Kidney (tissue), 14 donors: ENCODE measurements around the gene ALOX12B. TPM values are rescaled to one million over a fixed set of nuclear protein-coding genes. Genes with fewer than 3 reads are reported as not detected.

Source experiments
- DNase-seq, 5 donors: peaks; one replicate each; pipeline ENCODE4 v3.0.0-alpha.2; 2013 to 2020
- FAIRE-seq: peaks from 2 replicates; lab custom pipeline; 2012; peaks lifted over from hg19 to GRCh38; lab: Jason Lieb, UNC
- H3K27ac ChIP-seq, 2 donors: one replicate each; pipeline ENCODE4 v1.7.0; 2013; ENCODE audit warnings: low read depth in 2 of 2, low read length in 2 of 2, inconsistent platforms in 1 of 2
- H3K27me3 ChIP-seq: one replicate; pipeline ENCODE4 v1.7.1; 2013; ENCODE audit warnings: low read length, inconsistent platforms; ENCODE audit not compliant: control insufficient read depth, insufficient read depth
- H3K36me3 ChIP-seq, 3 donors: one replicate each; pipeline versions ENCODE4 v1.7.0 to v1.7.1; 2013; ENCODE audit warnings: low read length in 3 of 3, control low read depth in 1 of 3, inconsistent platforms in 1 of 3; ENCODE audit not compliant: insufficient read depth in 3 of 3, control insufficient read depth in 2 of 3
- H3K4me1 ChIP-seq, 3 donors: one replicate each; pipeline versions ENCODE4 v1.7.0 to v1.7.1; 2013; ENCODE audit warnings: low read length in 3 of 3, inconsistent platforms in 1 of 3, low read depth in 1 of 3; ENCODE audit not compliant: control insufficient read depth in 2 of 3, insufficient read depth in 2 of 3
- H3K4me3 ChIP-seq, 3 donors: one replicate each; pipeline versions ENCODE4 v1.7.0 to v1.8.1; 2013; ENCODE audit warnings: low read length in 3 of 3, control low read depth in 1 of 3, inconsistent platforms in 1 of 3
- H3K9ac ChIP-seq, 3 donors: one replicate each; pipeline versions ENCODE4 v1.7.0 to v1.7.1; 2013; ENCODE audit warnings: low read length in 3 of 3, control low read depth in 1 of 3, inconsistent platforms in 1 of 3
- H3K9me3 ChIP-seq, 3 donors: one replicate each; pipeline versions ENCODE4 v1.7.0 to v1.7.1; 2013; ENCODE audit warnings: low read length in 3 of 3, control low read depth in 1 of 3, inconsistent platforms in 1 of 3; ENCODE audit not compliant: control insufficient read depth in 2 of 3, insufficient read depth in 1 of 3
- intact Hi-C: fragments of 100-400 bp; cut with DNase I; formaldehyde crosslinking; loops from one replicate; pipeline ENCODE4 v1.11.1; 2022
- polyA plus RNA-seq: library from polyadenylated mRNA; stranded (reverse); fragments of 350-450 nt; fragmentation: Illumina TruSeq; extraction: RNeasy Lipid Tissue Mini Kit (QIAGEN cat#74804); gene quantifications from one replicate; pipeline ENCODE4 v1.2.3, GENCODE V29; 2014; ENCODE audit warnings: low read depth, low replicate concordance; ENCODE audit not compliant: insufficient read depth
- total RNA-seq: library from RNA; stranded (reverse); fragmentation: NEBNext Ultra II Directional; extraction: Animal tissue kit (Norgen Biotek cat#: 25700); gene quantifications from one replicate; pipeline ENCODE4 v1.2.1, GENCODE V29; 2021
- TF ChIP-seq, protein P1 (sequence below): IDR thresholded peaks from 3 replicates; pipeline ENCODE4 v1.5.1; 2012; ENCODE audit warnings: mild to moderate bottlenecking, moderate library complexity, borderline replicate concordance; ENCODE audit not compliant: insufficient read depth; ENCODE audit errors: extremely low read depth
- donor health status: control.
- donor health status: control.
- donor health status: control.
- donor health status: control.
- donor health status: control.
- donor health status: DM: yes; HTN: yes; CAD: no.
- donor health status: Normal renal cell carcinoma (clear cell type).

ALOX12B gene
- total and polyA plus RNA-seq, 2 donors from 2014 or later, result not detected

DNA sequence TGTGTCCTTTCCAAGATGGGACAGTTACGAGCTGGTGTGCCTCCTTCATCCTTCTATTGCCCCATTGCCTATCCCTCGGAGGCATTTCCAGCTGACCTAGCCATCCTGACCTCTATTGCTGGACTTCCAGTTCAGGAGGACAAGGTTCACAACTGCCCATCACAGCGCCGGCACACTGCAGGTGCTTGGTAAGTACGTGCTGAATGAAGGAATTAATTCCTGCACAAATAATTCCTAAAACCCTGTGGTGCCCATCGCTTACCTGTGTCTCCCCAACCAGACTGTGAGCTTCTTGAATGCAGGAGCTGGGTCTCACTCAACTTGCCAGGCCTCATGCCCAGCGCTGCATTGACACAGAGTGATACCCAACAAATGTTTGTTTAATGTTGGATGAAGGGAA is 35.7 kb downstream of the ALOX12B start:
- Histone ChIP-seq H3K36me3 (no peaks in the 10 kb centered on the region), H3K27me3 (no peaks in the 10 kb centered on the region), H3K9me3 (no peaks in the 10 kb centered on the region), H3K27ac (no peak overlapping the region), H3K4me3 (no peak overlapping the region), H3K4me1 (no peaks in the 10 kb centered on the region), H3K9ac (no peak overlapping the region)
- DNase-seq, result peak in 1 of 5 donors; percentile 11
- TF ChIP-seq, protein P1, sequence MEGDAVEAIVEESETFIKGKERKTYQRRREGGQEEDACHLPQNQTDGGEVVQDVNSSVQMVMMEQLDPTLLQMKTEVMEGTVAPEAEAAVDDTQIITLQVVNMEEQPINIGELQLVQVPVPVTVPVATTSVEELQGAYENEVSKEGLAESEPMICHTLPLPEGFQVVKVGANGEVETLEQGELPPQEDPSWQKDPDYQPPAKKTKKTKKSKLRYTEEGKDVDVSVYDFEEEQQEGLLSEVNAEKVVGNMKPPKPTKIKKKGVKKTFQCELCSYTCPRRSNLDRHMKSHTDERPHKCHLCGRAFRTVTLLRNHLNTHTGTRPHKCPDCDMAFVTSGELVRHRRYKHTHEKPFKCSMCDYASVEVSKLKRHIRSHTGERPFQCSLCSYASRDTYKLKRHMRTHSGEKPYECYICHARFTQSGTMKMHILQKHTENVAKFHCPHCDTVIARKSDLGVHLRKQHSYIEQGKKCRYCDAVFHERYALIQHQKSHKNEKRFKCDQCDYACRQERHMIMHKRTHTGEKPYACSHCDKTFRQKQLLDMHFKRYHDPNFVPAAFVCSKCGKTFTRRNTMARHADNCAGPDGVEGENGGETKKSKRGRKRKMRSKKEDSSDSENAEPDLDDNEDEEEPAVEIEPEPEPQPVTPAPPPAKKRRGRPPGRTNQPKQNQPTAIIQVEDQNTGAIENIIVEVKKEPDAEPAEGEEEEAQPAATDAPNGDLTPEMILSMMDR, result no peak
- intact Hi-C loops, result no loop called here
- FAIRE-seq, result no peak

DNA sequence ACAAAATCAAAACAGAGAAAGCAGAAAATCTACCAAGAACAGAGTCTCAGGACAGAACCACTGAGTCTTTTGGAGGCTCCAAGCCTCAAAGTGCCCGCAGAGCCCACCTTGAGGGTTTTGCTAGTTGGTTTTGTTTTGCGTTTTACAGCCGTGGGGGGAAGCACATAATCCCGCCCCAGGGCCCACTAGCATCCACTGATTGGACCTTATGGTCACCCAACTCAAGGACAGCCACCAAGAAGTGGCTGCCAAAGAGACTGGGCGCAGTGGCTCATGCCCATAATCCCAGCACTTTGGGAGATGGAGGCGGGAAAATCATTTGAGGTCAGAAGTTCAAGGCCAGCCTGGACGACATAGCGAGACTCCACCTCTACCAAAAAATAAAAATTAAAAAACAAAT is 38.8 kb downstream of the ALOX12B start:
- Histone ChIP-seq H3K27me3 (no peaks in the 10 kb centered on the region), H3K4me3 (no peak overlapping the region), H3K9me3 (no peaks in the 10 kb centered on the region), H3K36me3 (no peaks in the 10 kb centered on the region), H3K9ac (no peak overlapping the region), H3K27ac (no peak overlapping the region), H3K4me1 (no peaks in the 10 kb centered on the region)
- intact Hi-C loops, result no loop called here
- TF ChIP-seq, protein P1, result no peak
- no peak for DNase-seq
- no peak for FAIRE-seq

DNA sequence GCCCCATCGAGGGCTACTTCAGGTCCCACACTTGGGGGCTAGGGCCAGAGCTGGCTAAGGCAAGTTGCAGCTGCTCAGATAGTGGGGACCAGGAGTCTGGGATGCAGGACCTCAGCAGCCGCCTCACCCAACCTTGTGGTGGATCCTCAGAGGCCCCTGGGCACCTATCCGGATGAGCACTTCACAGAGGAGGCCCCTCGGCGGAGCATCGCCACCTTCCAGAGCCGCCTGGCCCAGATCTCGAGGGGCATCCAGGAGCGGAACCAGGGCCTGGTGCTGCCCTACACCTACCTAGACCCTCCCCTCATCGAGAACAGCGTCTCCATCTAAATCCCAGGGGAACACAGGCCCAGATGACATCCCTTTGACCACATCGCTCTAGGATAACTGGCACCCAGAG is 39.3 kb downstream of the ALOX12B start:
- FAIRE-seq, result no peak
- Histone ChIP-seq H3K4me1 (no peaks in the 10 kb centered on the region), H3K9ac (no peak overlapping the region), H3K36me3 (no peaks in the 10 kb centered on the region), H3K27ac (no peak overlapping the region), H3K4me3 (no peak overlapping the region), H3K9me3 (no peaks in the 10 kb centered on the region), H3K27me3 (no peaks in the 10 kb centered on the region)
- intact Hi-C loops, result no loop called here
- no peak for DNase-seq
- TF ChIP-seq, protein P1, result no peak

DNA sequence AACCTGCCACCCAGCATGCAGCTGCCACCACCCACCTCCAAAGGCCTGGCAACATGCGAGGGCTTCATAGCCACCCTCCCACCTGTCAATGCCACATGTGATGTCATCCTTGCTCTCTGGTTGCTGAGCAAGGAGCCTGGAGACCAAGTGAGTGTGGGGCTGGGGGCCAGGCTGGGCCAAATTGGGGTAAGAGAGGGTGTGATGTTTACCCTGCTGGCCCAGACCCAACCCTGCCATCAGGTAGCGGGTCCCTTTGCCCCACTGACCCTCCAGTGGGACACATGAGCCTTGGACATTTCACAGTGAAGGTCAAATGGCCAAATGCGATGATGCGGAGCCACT is 39.8 kb downstream of the ALOX12B start:
- no peak for FAIRE-seq
- Histone ChIP-seq H3K27ac (no peak overlapping the region), H3K9ac (no peak overlapping the region), H3K4me3 (no peak overlapping the region), H3K27me3 (no peaks in the 10 kb centered on the region), H3K9me3 (no peaks in the 10 kb centered on the region), H3K36me3 (no peaks in the 10 kb centered on the region), H3K4me1 (no peaks in the 10 kb centered on the region)
- TF ChIP-seq, protein P1, result no peak
- DNase-seq, result no peak
- intact Hi-C loops, result no loop called here
